Left cardiac atrium (tissue), 4 donors: ENCODE results near the gene MRM1. TPM values are rescaled to one million over a fixed set of nuclear protein-coding genes. Genes with fewer than 3 reads are reported as not detected.
A peak's percentile ranks its signal among the peaks of the same experiment; 100 is the strongest.

Source experiments
- ATAC-seq, 2 donors: fragments of 200-7000 bp; cut with Tn5 transposase; one replicate each; pipeline ENCODE4 v1.9.1; 2020; ENCODE audit warnings: mild to moderate bottlenecking in 2 of 2, moderate library complexity in 2 of 2
- DNase-seq: peaks from one replicate; pipeline ENCODE4 v3.0.0-alpha.2; 2020
- intact Hi-C, 2 donors: fragments of 100-400 bp; cut with DNase I; formaldehyde crosslinking; loops; one replicate each; pipeline versions ENCODE4 v1.14.1 to v1.15.1; 2022 to 2023
- total RNA-seq, 2 donors: library from RNA; stranded (reverse); fragmentation: NEBNext Ultra II Directional; extraction: Animal tissue kit (Norgen Biotek cat#: 25700); gene quantifications; one replicate each; pipeline ENCODE4 v1.2.1, GENCODE V29; 2021
- donor health status: DM: no; HTN: yes; CAD: no.
- donor health status: DM: no; HTN: yes; CAD: no; lungs with severe emphysema.
- donor health status: DM: yes; HTN: yes; CAD: no.
- donor health status: Dilated cardiomyopathy.

MRM1 gene
- total RNA-seq, 2 donors from 2014 or later, result 3.8 to 6.8 TPM

DNA sequence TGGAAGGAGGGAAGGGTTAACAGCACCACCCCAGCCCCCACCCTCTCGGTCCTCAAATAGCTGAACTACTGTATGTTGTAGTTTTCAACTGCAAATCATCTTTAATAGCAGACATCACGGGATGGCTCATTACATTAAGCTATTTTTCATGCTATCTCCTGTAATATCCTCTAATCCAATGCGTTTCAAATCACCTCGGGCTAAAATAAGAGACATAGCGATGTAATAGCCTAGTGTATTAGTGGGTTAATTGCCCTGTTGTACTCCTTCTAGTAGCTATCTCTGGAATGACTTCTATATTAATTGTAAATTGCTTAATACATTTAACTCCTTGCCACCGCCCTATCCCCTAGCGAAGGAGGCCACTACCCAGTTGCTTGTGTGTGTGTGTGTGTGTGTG lies 54.3 kb downstream of the MRM1 start:
- DNase-seq, result no peak
- no peak for ATAC-seq
- intact Hi-C loops, result no loop called here

DNA sequence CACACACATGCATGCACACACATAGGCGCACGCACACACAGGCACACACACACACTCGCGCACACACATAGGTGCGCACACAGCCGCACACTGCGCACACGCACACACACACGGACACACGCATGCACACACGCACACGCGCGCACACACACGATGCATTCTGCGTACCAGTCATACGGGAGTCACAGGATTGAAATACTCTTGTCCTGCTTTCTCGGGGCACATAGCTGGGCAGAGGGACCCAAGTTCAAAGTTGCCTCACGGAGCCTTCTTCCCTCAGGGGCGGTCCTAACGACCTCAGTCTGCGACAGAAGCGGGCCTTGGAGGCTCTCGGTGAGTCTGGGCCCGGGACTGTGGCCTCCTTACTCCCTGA lies 56.0 kb downstream of the MRM1 start:
- intact Hi-C loops, result no loop called here
- ATAC-seq, result peak in 1 of 2 donors; percentile 42

DNA sequence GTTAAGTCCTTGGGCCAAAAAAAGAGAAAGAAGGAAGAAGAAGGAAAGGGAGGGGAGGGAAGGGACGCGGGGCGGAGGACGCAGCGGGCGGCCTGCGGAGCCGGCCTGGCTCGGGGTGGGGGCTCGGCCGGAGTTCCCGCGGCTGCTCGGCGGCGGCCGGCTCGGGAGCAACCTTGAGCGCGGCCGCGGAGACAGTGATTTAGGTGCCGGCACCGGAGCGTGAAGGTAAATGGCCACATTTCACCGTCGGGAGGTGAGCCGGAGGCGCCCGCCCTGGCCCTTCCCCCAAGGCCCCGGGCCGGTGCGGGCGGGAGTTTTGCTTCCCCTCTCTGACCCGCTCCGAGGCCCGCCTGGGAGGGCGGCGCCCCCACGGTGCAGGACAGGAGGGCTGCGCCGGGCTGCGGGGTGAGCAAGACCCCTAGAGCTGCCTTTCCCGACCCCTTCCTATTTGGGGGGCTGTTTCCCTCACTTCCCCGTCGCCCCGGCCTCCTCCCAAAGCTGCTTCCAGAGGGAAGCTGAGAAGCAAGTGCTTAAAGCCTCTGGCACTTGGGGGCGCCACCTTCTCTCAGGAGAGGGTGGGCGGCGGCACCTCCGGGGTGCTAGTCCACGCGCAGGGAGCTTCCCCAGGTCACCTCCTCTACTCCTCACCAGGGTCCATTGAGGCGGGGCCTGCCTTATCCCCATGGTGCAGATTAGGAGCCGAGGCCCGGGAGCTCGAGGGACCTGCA lies 56.5 kb downstream of the MRM1 start:
- ATAC-seq, result peak; percentile 32 to 54
- intact Hi-C loops, result no loop called here

More for the DNA sequence above, 56.0 kb downstream of the MRM1 start:
- DNase-seq, result no peak

More for the DNA sequence above, 56.5 kb downstream of the MRM1 start:
- peak; percentile 36 for DNase-seq

Other genes with a start within 250 kb of the MRM1 start
- gene TBC1D3H, start 213.1 kb upstream of the MRM1 start, total RNA-seq, result under 1 TPM in 1 of 2 donors, not detected in 1; 0.32 TPM
- gene ZNHIT3, start 114.9 kb upstream of the MRM1 start, total RNA-seq, result 10 to 100 TPM; 15.7 to 20.5 TPM
- gene MYO19, start 66.7 kb upstream of the MRM1 start, total RNA-seq, result 10 to 100 TPM; 18.0 to 29.1 TPM
- 1 to 10 TPM; 5.7 to 9.9 TPM for gene PIGW, start 66.6 kb upstream of the MRM1 start, total RNA-seq
- 10 to 100 TPM; 44.3 to 50.6 TPM for gene GGNBP2, start 56.7 kb upstream of the MRM1 start, total RNA-seq
- 10 to 100 TPM; 14.8 to 22.2 TPM for gene DHRS11, start 9.7 kb upstream of the MRM1 start, total RNA-seq